HG02973 (cell line): ENCODE data around the gene TBC1D20.
"Not testable (repeated sequence)": the region's sequence is repeated elsewhere in the genome, so short reads cannot be mapped to it uniquely, and the experiment has no call there.

Experiments
- ATAC-seq: cut with Tn5 transposase; IDR thresholded peaks from one replicate; pipeline ENCODE4 v1.9.1; 2021; ENCODE audit warnings: moderate library complexity; ENCODE audit not compliant: unreplicated experiment

TBC1D20 gene

GRCh38 chr20:462199-462991 is at the start of gene TBC1D20:
TSS of gene TBC1D20 (minus strand) at chr20:462533. CDS start at chr20:462405, 128 bp downstream.
- ATAC-seq = peak; percentile 93

- ATAC-seq = not testable (repeated sequence)
Observed at GRCh38 chr20:510328-511057, 48.2 kb upstream of the TBC1D20 start.

GRCh38 chr20:508364-508787 is 46.0 kb upstream of the TBC1D20 start:
- ATAC-seq = not testable (repeated sequence)

- no peak for ATAC-seq
Observed at GRCh38 chr20:507761-508332, 45.5 kb upstream of the TBC1D20 start.

GRCh38 chr20:507006-507758 is 44.8 kb upstream of the TBC1D20 start:
- no peak for ATAC-seq

GRCh38 chr20:504632-505075 is 42.3 kb upstream of the TBC1D20 start:
- no peak for ATAC-seq

- ATAC-seq = no peak
Observed at GRCh38 chr20:503048-503737, 40.9 kb upstream of the TBC1D20 start.

- no peak for ATAC-seq
Observed at GRCh38 chr20:497979-498378, 35.6 kb upstream of the TBC1D20 start.

GRCh38 chr20:496126-496696 is 33.9 kb upstream of the TBC1D20 start:
- ATAC-seq = no peak

- no peak for ATAC-seq
Observed at GRCh38 chr20:492159-492558, 29.8 kb upstream of the TBC1D20 start.

- ATAC-seq = no peak
Observed at GRCh38 chr20:487655-488054, 25.3 kb upstream of the TBC1D20 start.

GRCh38 chr20:483815-484644 is 21.7 kb upstream of the TBC1D20 start:
- no peak for ATAC-seq

- ATAC-seq = no peak
Observed at GRCh38 chr20:481167-481566, 18.8 kb upstream of the TBC1D20 start.

GRCh38 chr20:480044-480443 is 17.7 kb upstream of the TBC1D20 start:
- no peak for ATAC-seq

- no peak for ATAC-seq
Observed at GRCh38 chr20:479487-479886, 17.2 kb upstream of the TBC1D20 start.

GRCh38 chr20:478949-479429 is 16.7 kb upstream of the TBC1D20 start:
- no peak for ATAC-seq

GRCh38 chr20:478010-478948 is 15.9 kb upstream of the TBC1D20 start:
- ATAC-seq = no peak
